Liver (tissue), 9 donors: Measurements from ENCODE around the gene LARGE1. TPM values are rescaled to one million over a fixed set of nuclear protein-coding genes. Genes with fewer than 3 reads are reported as not detected.

ENCODE experiments used
- DNase-seq: peaks from one replicate; pipeline ENCODE4 v3.0.0-alpha.2; 2017; ENCODE audit warnings: low spot score
- H3K27ac ChIP-seq, 2 donors: one replicate each; pipeline ENCODE4 v1.7.0; 2013; ENCODE audit warnings: inconsistent platforms in 2 of 2, low read length in 2 of 2, control low read depth in 1 of 2, low read depth in 1 of 2, mild to moderate bottlenecking in 1 of 2
- H3K27me3 ChIP-seq, 4 donors: one replicate each; pipeline versions ENCODE4 v1.6.1 to v1.7.0; 2013; ENCODE audit warnings: low read length in 3 of 4, inconsistent platforms in 1 of 4, mild to moderate bottlenecking in 1 of 4, moderate library complexity in 1 of 4; ENCODE audit not compliant: control insufficient read depth in 4 of 4, insufficient read depth in 4 of 4
- H3K36me3 ChIP-seq, 4 donors: one replicate each; pipeline versions ENCODE4 v1.6.1 to v1.7.0; 2013; ENCODE audit warnings: low read length in 3 of 4, mild to moderate bottlenecking in 3 of 4, low read depth in 1 of 4, moderate library complexity in 1 of 4; ENCODE audit not compliant: control insufficient read depth in 4 of 4, insufficient read depth in 3 of 4
- H3K4me1 ChIP-seq, 4 donors: one replicate each; pipeline versions ENCODE4 v1.6.1 to v1.7.0; 2013; ENCODE audit warnings: low read length in 3 of 4, mild to moderate bottlenecking in 3 of 4, moderate library complexity in 1 of 4; ENCODE audit not compliant: control insufficient read depth in 4 of 4, insufficient read depth in 4 of 4
- H3K4me3 ChIP-seq, 3 donors: one replicate each; pipeline versions ENCODE4 v1.6.1 to v1.7.0; 2013; ENCODE audit warnings: low read length in 3 of 3, control low read depth in 1 of 3, low read depth in 1 of 3, mild to moderate bottlenecking in 1 of 3
- H3K9ac ChIP-seq, 2 donors: one replicate each; pipeline ENCODE4 v1.7.0; 2013; ENCODE audit warnings: low read length in 2 of 2, mild to moderate bottlenecking in 2 of 2, moderate library complexity in 2 of 2, control low read depth in 1 of 2, low read depth in 1 of 2
- H3K9me3 ChIP-seq, 4 donors: one replicate each; pipeline versions ENCODE4 v1.6.1 to v1.7.0; 2013; ENCODE audit warnings: low read length in 3 of 4; ENCODE audit not compliant: control insufficient read depth in 4 of 4
- FOXA1 ChIP-seq: IDR thresholded peaks from 2 replicates; pipeline ENCODE4 v1.6.1; 2016; ENCODE audit warnings: antibody characterized with exemption
- FOXA2 ChIP-seq: IDR thresholded peaks from 2 replicates; pipeline ENCODE4 v1.6.1; 2016; ENCODE audit warnings: antibody characterized with exemption
- HNF4A ChIP-seq, 2 donors: conservative IDR thresholded peaks; 2 replicates each; pipeline ENCODE4 v1.6.1; 2016; ENCODE audit warnings: antibody characterized with exemption in 2 of 2, mild to moderate bottlenecking in 2 of 2
- NR2F2 ChIP-seq: IDR thresholded peaks from 2 replicates; pipeline ENCODE4 v1.6.1; 2016; ENCODE audit warnings: antibody characterized with exemption
- RXRA ChIP-seq, 2 donors: IDR thresholded peaks; 2 replicates each; pipeline ENCODE4 v1.6.1; 2017 to 2018; ENCODE audit warnings: antibody characterized with exemption in 2 of 2, mild to moderate bottlenecking in 1 of 2
- TAF1 ChIP-seq: conservative IDR thresholded peaks from 2 replicates; pipeline ENCODE4 v1.6.1; 2016; ENCODE audit warnings: antibody characterized with exemption, mild to moderate bottlenecking
- YY1 ChIP-seq: IDR thresholded peaks from 2 replicates; pipeline ENCODE4 v1.6.1; 2016; ENCODE audit warnings: antibody characterized with exemption, mild to moderate bottlenecking
- WGBS: extraction: QIAGEN DNeasy Blood & Tissue Kit; methylation state at CpG from one replicate; pipeline ENCODE4 v1.1.7; 2013; 5-methylcytosine and 5-hydroxymethylcytosine counted together
- polyA plus RNA-seq, 2 donors: library from polyadenylated mRNA; stranded (reverse) in 1 of 2; unstranded in 1 of 2; fragments of 200-250 nt in 1 of 2; fragments of >200 nt in 1 of 2; fragmentation: Nextera tagmentation in 1 of 2; extraction: Ambion mirVana in 1 of 2; gene quantifications; one replicate each; pipeline versions ENCODE4 v1.2.1 to v1.2.3, GENCODE V29; 2013 to 2015
- total RNA-seq, 2 donors: library from RNA; depleted of rRNA; stranded (reverse); fragments of >200 nt; gene quantifications; one replicate each; pipeline ENCODE4 v1.2.3, GENCODE V29; 2014
- TF ChIP-seq, protein P1 (sequence below): IDR thresholded peaks from 2 replicates; pipeline ENCODE4 v1.6.1; 2016; ENCODE audit warnings: antibody characterized with exemption
- TF ChIP-seq, protein P2 (sequence below): IDR thresholded peaks from 2 replicates; pipeline ENCODE4 v1.6.1; 2016; ENCODE audit warnings: antibody characterized with exemption
- TF ChIP-seq, protein P3 (sequence below): IDR thresholded peaks from 2 replicates; pipeline ENCODE4 v1.6.1; 2016; ENCODE audit warnings: antibody characterized with exemption, mild to moderate bottlenecking
- donor health status: healthy.
- donor health status: healthy.
- donor health status: healthy.
- donor health status: healthy.
- donor health status: healthy.

The LARGE1 gene
- total and polyA plus RNA-seq, 4 donors: 2.3 to 14.1 (median 5.7) TPM

- 96% methylated on average over 3 of the region's 3 CpGs for WGBS
- peaks cover 2 to 17% (median 12%) of the 10 kb centered on the region in 4 donors for H3K4me1 ChIP-seq
- DNase-seq: no peak
- no peaks in the 10 kb centered on the region for H3K36me3 ChIP-seq
- H3K9me3 ChIP-seq: no peaks in the 10 kb centered on the region
- TF ChIP-seq TAF1: no peak
- TF ChIP-seq, protein P1, sequence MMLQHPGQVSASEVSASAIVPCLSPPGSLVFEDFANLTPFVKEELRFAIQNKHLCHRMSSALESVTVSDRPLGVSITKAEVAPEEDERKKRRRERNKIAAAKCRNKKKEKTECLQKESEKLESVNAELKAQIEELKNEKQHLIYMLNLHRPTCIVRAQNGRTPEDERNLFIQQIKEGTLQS: no peak
- TF ChIP-seq NR2F2: no peak
- H3K4me3 ChIP-seq: no peak overlapping the region
- H3K9ac ChIP-seq: no peak overlapping the region
- H3K27ac ChIP-seq: no peak overlapping the region
- H3K27me3 ChIP-seq: no peaks in the 10 kb centered on the region
These were observed 623.3 kb downstream of the LARGE1 start for GRCh38 chr22:33296941-33297340.

DNA sequence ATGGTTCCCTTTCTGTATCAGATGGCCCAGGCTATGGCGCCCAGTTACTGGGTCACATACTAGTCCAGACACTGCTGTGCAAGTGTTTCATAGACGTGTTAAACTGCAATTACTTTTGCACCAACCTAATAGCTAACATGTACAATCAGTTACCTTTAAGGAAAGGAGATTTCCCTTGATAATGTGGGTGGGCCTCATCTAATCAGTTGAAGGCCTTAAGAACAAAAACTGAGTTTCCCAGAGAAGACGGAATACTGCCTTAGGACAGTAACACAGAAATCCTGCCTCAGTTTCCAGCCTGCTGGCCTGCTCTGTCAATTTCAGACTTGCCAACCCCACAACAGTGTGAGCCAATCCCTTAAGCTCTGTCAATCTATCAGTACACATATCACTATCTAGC, 632.2 kb downstream of the LARGE1 start:
- no peak for TF ChIP-seq YY1
- TF ChIP-seq, protein P2, sequence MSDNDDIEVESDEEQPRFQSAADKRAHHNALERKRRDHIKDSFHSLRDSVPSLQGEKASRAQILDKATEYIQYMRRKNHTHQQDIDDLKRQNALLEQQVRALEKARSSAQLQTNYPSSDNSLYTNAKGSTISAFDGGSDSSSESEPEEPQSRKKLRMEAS: no peak
- H3K4me3 ChIP-seq: no peak overlapping the region
- no peak for DNase-seq
- H3K9ac ChIP-seq: no peak overlapping the region
- WGBS: 95% methylated on average over 3 of the region's 3 CpGs
- H3K4me1 ChIP-seq: no peaks in the 10 kb centered on the region
- H3K27ac ChIP-seq: no peak overlapping the region
- no peaks in the 10 kb centered on the region for H3K36me3 ChIP-seq
- H3K27me3 ChIP-seq: no peaks in the 10 kb centered on the region
- no peaks in the 10 kb centered on the region for H3K9me3 ChIP-seq

DNA sequence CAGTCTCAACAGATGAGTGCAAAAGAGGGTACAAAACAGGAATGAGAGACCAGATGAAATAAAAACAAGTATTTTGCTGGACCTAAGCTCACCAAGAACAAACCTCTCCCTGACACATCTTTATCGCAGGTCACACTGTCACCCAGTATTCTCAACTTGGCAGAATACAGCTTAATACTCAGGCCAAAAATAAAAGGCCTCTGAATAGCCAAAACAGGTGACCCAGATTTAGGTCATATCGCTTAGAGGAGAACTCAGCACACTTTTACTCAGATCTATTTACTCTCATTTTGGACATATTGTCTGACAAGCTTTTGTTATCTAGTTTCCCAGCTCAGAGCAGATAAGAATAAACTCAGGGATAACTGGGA, 645.2 kb downstream of the LARGE1 start:
- Histone ChIP-seq H3K4me3 (no peak overlapping the region), H3K27ac (peak overlapping the region in 1 of 2 donors; percentile 1), H3K9ac (no peak overlapping the region), H3K4me1 (peaks cover 9 to 56% (median 49%) of the 10 kb centered on the region in 4 donors), H3K9me3 (no peaks in the 10 kb centered on the region), H3K27me3 (no peaks in the 10 kb centered on the region), H3K36me3 (peaks cover 0 to 2% (median 0%) of the 10 kb centered on the region in 4 donors)
- TF ChIP-seq YY1: no peak
- no peak for TF ChIP-seq FOXA1
- TF ChIP-seq, protein P2: no peak
- no peak for TF ChIP-seq TAF1
- TF ChIP-seq FOXA2: no peak
- TF ChIP-seq RXRA (IDR thresholded peaks at IDR 0.05): peak in 1 of 2 donors; percentile 53
- TF ChIP-seq HNF4A (conservative IDR thresholded peaks at IDR 0.05): peak; percentile 26 to 33
- TF ChIP-seq, protein P3, sequence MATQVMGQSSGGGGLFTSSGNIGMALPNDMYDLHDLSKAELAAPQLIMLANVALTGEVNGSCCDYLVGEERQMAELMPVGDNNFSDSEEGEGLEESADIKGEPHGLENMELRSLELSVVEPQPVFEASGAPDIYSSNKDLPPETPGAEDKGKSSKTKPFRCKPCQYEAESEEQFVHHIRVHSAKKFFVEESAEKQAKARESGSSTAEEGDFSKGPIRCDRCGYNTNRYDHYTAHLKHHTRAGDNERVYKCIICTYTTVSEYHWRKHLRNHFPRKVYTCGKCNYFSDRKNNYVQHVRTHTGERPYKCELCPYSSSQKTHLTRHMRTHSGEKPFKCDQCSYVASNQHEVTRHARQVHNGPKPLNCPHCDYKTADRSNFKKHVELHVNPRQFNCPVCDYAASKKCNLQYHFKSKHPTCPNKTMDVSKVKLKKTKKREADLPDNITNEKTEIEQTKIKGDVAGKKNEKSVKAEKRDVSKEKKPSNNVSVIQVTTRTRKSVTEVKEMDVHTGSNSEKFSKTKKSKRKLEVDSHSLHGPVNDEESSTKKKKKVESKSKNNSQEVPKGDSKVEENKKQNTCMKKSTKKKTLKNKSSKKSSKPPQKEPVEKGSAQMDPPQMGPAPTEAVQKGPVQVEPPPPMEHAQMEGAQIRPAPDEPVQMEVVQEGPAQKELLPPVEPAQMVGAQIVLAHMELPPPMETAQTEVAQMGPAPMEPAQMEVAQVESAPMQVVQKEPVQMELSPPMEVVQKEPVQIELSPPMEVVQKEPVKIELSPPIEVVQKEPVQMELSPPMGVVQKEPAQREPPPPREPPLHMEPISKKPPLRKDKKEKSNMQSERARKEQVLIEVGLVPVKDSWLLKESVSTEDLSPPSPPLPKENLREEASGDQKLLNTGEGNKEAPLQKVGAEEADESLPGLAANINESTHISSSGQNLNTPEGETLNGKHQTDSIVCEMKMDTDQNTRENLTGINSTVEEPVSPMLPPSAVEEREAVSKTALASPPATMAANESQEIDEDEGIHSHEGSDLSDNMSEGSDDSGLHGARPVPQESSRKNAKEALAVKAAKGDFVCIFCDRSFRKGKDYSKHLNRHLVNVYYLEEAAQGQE: peak; percentile 49
- WGBS: 35% methylated on average over 2 of the region's 2 CpGs
- DNase-seq: no peak
